DMS153 treated with DMSO at 0.1 percent for 48 hours (cell line): ENCODE measurements around the gene GAB1.

ENCODE experiments used
- DNase-seq: peaks from one replicate; lab custom pipeline; 2025; ENCODE audit not compliant: unreplicated experiment; lab: John Stamatoyannopoulos, UW

The GAB1 gene

GRCh38 chr4:143383005-143383574 lies 46.4 kb downstream of the GAB1 start:
- DNase-seq: no peak

- no peak for DNase-seq
Measured at GRCh38 chr4:143384381-143384994, 47.8 kb downstream of the GAB1 start.

- no peak for DNase-seq
Measured at GRCh38 chr4:143386812-143387211, 50.1 kb downstream of the GAB1 start.

- no peak for DNase-seq
Measured at GRCh38 chr4:143389579-143390195, 53.0 kb downstream of the GAB1 start.

GRCh38 chr4:143390764-143391163 lies 54.1 kb downstream of the GAB1 start:
- DNase-seq: no peak

GRCh38 chr4:143391261-143391660 lies 54.6 kb downstream of the GAB1 start:
- DNase-seq: no peak

GRCh38 chr4:143391895-143392294 lies 55.2 kb downstream of the GAB1 start:
- no peak for DNase-seq

DNA sequence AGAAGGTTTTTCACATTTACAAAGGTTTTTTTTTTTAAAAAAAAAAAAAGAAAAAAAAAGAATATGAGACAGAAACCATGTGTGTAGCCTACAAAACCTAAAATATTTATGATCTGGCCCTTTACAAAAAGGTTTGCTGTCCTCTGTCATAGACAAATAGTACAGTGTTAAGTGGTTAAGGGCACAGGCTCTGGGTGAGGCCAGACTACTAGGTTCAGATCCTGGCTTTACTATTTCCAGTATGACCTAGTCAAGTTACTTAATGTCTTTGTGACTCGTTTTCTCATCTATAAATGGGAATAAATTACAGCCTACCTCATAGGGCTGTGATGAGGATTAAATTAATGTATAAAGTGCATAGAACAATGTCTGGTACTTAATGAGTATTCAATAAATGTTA lies 56.5 kb downstream of the GAB1 start:
- DNase-seq: no peak

DNA sequence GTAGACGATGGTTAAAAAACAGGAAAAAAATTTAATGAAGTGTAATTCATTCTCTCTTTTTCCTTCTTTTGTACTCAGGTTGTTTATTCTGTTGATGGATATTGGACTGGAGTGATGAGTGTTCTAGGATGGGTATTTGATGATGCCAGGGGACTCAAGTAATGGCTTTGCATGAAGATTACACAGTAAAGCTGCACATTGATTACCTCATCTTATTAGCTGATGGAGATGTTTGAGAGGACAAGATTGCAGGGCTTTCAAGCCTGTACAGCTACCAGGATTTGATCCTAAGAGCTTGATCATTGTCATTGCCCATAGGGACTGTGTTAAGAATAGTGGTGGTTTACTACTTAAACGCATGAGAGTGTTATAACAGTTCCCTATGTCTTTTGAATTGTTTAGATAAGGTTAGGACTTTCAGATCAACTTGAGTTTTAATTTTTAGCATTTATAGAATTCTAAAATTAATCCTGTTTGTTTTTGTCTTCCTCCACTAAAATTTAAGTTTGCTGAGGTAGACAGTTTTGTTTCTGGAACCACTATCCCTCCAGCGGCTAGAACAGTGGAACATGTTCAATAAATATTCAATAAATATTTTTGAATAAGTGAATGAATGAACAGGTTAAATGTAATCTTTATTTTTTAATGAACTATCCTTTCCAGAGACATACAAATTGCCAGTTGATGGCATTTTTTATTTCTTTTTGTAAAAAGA lies 58.2 kb downstream of the GAB1 start:
- DNase-seq: no peak

- DNase-seq: no peak
Measured at GRCh38 chr4:143396695-143397094, 60.0 kb downstream of the GAB1 start.

DNA sequence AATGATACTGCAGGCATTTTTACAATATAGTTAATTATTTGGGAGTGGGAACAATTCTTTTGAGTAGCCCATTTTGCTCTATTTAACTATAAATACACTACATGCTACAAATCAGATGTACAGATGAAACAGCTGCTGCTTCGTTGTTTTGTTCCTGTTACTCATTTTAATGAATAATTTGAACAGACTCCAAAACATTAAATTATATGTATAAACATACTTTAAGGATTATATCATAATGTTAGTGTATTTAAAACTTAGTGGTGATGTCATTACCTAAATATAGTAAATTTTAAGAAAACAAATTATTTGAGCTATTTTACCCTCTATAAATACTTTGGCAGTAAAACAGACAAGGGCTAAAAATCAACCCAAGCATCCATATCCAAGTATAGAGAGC lies 60.7 kb downstream of the GAB1 start:
- DNase-seq: no peak

GRCh38 chr4:143397887-143398286 lies 61.2 kb downstream of the GAB1 start:
- DNase-seq: no peak

GRCh38 chr4:143399113-143399949 lies 62.7 kb downstream of the GAB1 start:
- peak; percentile 49 for DNase-seq

DNA sequence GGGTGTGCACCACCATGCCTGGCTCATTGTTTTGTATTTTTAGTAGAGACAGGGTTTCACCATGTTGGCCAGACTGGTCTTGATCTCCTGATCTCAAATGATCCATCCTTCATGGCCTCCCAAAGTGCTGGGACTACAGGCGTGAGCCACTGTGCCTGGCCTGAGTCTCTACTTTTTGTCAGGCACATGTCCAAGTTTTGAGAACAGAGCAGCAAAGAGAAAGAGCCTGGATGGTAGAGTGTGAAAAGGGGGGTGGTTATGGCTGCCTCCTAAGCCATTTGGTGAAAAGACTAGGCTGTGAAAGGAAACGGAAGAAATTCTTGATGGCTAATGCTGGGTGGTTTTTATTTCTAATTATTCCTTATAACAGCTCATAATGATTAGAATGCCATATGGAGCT lies 63.4 kb downstream of the GAB1 start:
- no peak for DNase-seq

- peak; percentile 49 for DNase-seq
Measured at GRCh38 chr4:143402776-143403552, 66.3 kb downstream of the GAB1 start.

DNA sequence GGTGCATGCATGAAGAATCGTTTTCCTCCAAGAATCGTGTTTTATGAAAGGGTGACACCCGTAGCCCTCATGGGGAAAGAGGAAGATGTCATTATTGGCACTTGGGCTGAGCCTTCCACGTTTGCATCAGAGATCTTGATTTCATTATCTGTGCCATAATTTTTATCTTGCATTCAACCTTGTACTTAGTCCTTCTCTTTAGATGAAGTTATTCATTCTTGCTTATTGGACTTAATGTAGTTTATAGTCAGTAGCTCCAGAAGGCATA lies 66.8 kb downstream of the GAB1 start:
- no peak for DNase-seq

DNA sequence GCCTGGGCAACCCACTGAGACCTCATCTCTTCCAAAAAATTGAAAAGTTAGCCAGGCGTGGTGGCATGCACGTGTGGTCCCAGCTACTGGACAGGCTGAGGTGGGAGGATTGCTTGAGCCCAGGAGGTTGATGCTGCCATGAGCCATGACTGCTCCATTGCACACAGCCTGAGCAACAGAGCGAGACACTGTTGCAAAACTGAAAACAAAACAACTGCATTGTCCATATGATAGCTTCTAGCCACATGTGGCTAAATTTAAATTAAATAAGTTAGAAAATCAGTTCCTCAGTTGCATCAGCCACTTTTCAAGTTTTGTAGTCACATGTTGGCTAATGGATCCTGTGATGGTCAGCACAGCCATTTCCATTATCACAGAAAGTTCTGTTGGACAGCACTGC lies 67.9 kb downstream of the GAB1 start:
- DNase-seq: no peak

- DNase-seq: no peak
Measured at GRCh38 chr4:143405075-143405730, 68.5 kb downstream of the GAB1 start.

DNA sequence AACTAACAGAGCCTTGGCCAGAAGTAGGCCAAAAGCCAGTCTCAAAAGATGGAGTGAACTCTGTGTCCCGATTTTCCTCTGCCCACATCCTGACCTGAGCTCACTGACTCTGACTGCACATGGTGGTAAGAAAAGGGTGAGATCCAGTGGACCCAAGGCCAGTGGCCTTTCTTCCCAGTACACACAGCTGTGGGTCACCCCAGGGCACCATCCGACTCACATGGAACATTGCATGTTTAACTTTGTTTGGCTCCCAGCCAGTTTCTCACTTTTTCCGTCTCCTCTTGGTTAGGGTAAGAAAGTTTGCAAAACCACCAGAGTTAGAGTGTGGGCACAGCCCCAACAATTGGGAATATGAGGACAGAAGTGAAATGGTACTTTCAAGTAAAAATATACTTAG lies 69.8 kb downstream of the GAB1 start:
- DNase-seq: no peak

DNA sequence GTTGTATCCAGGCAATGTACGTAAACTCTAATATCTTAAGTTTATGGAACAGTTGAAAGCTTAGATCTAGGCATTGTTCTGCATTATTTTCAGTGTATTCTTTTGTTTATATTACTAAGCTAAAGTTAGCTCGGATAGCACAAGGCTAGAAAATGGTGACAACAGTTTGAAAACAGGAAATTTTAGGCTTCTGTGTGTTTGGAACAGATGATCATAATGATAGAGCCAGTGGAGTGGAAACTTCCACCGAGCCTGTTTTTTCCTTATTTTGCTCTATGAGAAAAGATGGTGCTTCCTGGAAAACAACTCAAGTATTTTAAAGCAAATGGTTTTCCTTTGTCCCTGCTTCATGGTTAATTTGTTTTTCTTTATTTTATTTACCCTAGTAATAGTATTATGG lies 70.8 kb downstream of the GAB1 start:
- no peak for DNase-seq
